Ishikawa (cell line): Measurements from ENCODE around the gene SHD.

Source experiments
- CEBPB ChIP-seq: IDR thresholded peaks from 2 replicates; pipeline ENCODE4 v1.6.1; 2012
- CREB1 ChIP-seq: IDR thresholded peaks from 2 replicates; pipeline ENCODE4 v1.6.1; 2012; ENCODE audit warnings: low read depth
- EGR1 ChIP-seq: IDR thresholded peaks from 2 replicates; pipeline ENCODE4 v1.6.1; 2012
- EP300 ChIP-seq: IDR thresholded peaks from 2 replicates; pipeline ENCODE4 v1.6.1; 2012; ENCODE audit warnings: borderline replicate concordance
- FOXM1 ChIP-seq: IDR thresholded peaks from 2 replicates; pipeline ENCODE4 v1.6.1; 2012; ENCODE audit warnings: low read depth, borderline replicate concordance
- MAX ChIP-seq: IDR thresholded peaks from 2 replicates; pipeline ENCODE4 v1.6.1; 2012
- NFIC ChIP-seq: IDR thresholded peaks from 2 replicates; pipeline ENCODE4 v1.6.1; 2012
- RAD21 ChIP-seq: IDR thresholded peaks from 2 replicates; pipeline ENCODE4 v1.6.1; 2012; ENCODE audit warnings: low read depth
- REST ChIP-seq: IDR thresholded peaks from 2 replicates; pipeline ENCODE4 v1.6.1; 2012; ENCODE audit warnings: low read depth, mild to moderate bottlenecking
- TAF1 ChIP-seq: IDR thresholded peaks from 2 replicates; pipeline ENCODE4 v1.6.1; 2012; ENCODE audit warnings: low read depth, mild to moderate bottlenecking
- TCF12 ChIP-seq: IDR thresholded peaks from 2 replicates; pipeline ENCODE4 v1.6.1; 2012; ENCODE audit warnings: low read depth
- TEAD4 ChIP-seq: IDR thresholded peaks from 2 replicates; pipeline ENCODE4 v1.6.1; 2012
- USF1 ChIP-seq: IDR thresholded peaks from 2 replicates; pipeline ENCODE4 v1.6.1; 2012
- YY1 ChIP-seq: IDR thresholded peaks from 2 replicates; pipeline ENCODE4 v1.6.1; 2012; ENCODE audit warnings: low read depth
- ZBTB7A ChIP-seq: IDR thresholded peaks from 2 replicates; pipeline ENCODE4 v1.6.1; 2012; ENCODE audit warnings: low read depth

Gene SHD

GRCh38 chr19:4266253-4267000, 12.6 kb upstream of the SHD start:
- TF ChIP-seq USF1 = no peak
- no peak for TF ChIP-seq CEBPB
- TF ChIP-seq TAF1 = no peak
- no peak for TF ChIP-seq YY1
- TF ChIP-seq REST = no peak
- no peak for TF ChIP-seq ZBTB7A
- no peak for TF ChIP-seq EGR1
- no peak for TF ChIP-seq TCF12
- TF ChIP-seq NFIC = no peak
- TF ChIP-seq MAX = no peak
- no peak for TF ChIP-seq EP300
- TF ChIP-seq RAD21 = no peak
- TF ChIP-seq CREB1 = no peak
- no peak for TF ChIP-seq FOXM1
- no peak for TF ChIP-seq TEAD4

GRCh38 chr19:4267101-4267900, 11.8 kb upstream of the SHD start:
- TF ChIP-seq YY1 (no peak), CEBPB (no peak), MAX (no peak), EP300 (no peak), TCF12 (no peak), ZBTB7A (peak; percentile 97), TEAD4 (no peak), CREB1 (no peak), RAD21 (peak; percentile 77), NFIC (no peak)

- TF ChIP-seq EP300 (no peak), RAD21 (no peak), FOXM1 (no peak), ZBTB7A (no peak), USF1 (no peak), MAX (no peak)
Measured at GRCh38 chr19:4267901-4268815, 10.9 kb upstream of the SHD start.

GRCh38 chr19:4268816-4269430, 10.1 kb upstream of the SHD start:
- TF ChIP-seq YY1 = no peak
- no peak for TF ChIP-seq TEAD4
- no peak for TF ChIP-seq TAF1
- no peak for TF ChIP-seq CEBPB
- no peak for TF ChIP-seq RAD21
- no peak for TF ChIP-seq FOXM1
- TF ChIP-seq ZBTB7A = no peak
- TF ChIP-seq EGR1 = no peak
- no peak for TF ChIP-seq CREB1
- no peak for TF ChIP-seq REST
- no peak for TF ChIP-seq TCF12
- TF ChIP-seq MAX = no peak
- TF ChIP-seq USF1 = no peak
- no peak for TF ChIP-seq EP300
- TF ChIP-seq NFIC = no peak
